GM12878 (cell line): Measurements from ENCODE around the gene RGS6. TPM values are rescaled to one million over a fixed set of nuclear protein-coding genes. Genes with fewer than 3 reads are reported as not detected.
A peak's percentile ranks its signal among the peaks of the same experiment; 100 is the strongest.

Experiments
- ATAC-seq: fragments of 200-7000 bp; cut with Tn5 transposase; 3 replicates; pipeline ENCODE4 v1.9.1; 2020; ENCODE audit warnings: mild to moderate bottlenecking, moderate library complexity
- BruUV-seq: library from RNA; stranded (reverse); fragments of 400-500 nt; replicated peaks from 2 replicates; lab custom pipeline; 2021; lab: Mats Ljungman, UMichigan
- CTCF ChIA-PET: fragments of 300-600 bp; sonication (Branson Sonifier 250); formaldehyde crosslinking; extraction: SDS; loops from one replicate; lab custom pipeline; 2021; ENCODE audit warnings: inconsistent platforms; lab: Yijun Ruan, JAX
- POLR2A ChIA-PET: fragments of 350-600 bp; formaldehyde crosslinking; extraction: SDS; loops from one replicate; lab custom pipeline; 2021; ENCODE audit warnings: inconsistent platforms; lab: Charles Lee
- RAD21 ChIA-PET: fragments of 300-600 bp; sonication (Branson Sonifier 250); formaldehyde crosslinking; loops from one replicate; lab custom pipeline; 2023; ENCODE audit warnings: antibody characterized with exemption; ENCODE audit not compliant: unreplicated experiment; lab: Charles Lee
- SMC1A ChIA-PET: fragments of 300-600 bp; sonication (Branson Sonifier 250); formaldehyde crosslinking; loops from one replicate; lab custom pipeline; 2023; ENCODE audit not compliant: unreplicated experiment, uncharacterized antibody; lab: Charles Lee
- DNase-seq: peaks from one replicate; pipeline ENCODE4 v3.0.0-alpha.2; 2011; ENCODE audit warnings: low read depth, low spot score
- FAIRE-seq: peaks from 3 replicates; lab custom pipeline; 2011; peaks lifted over from hg19 to GRCh38; lab: Jason Lieb, UNC
- H2AFZ ChIP-seq: 2 replicates; pipeline ENCODE4 v1.6.0; 2011; ENCODE audit warnings: low read depth, low read length, control low read depth; ENCODE audit not compliant: control insufficient read depth
- H3K27ac ChIP-seq: 2 replicates; pipeline ENCODE4 v1.5.1; 2011; ENCODE audit warnings: control low read depth; ENCODE audit not compliant: control insufficient read depth, insufficient read depth
- H3K27me3 ChIP-seq, 2 experiments: replicated peaks in 1 of 2; 2 replicates each; pipeline versions ENCODE4 v1.6.0 to v1.6.1; 2011; ENCODE audit warnings: low read length in 1 of 2; ENCODE audit not compliant: control insufficient read depth in 2 of 2, insufficient read depth in 2 of 2
- H3K36me3 ChIP-seq, 2 experiments: 2 replicates each; pipeline ENCODE4 v1.5.1; 2011; ENCODE audit warnings: low read length in 1 of 2; ENCODE audit not compliant: control insufficient read depth in 2 of 2, insufficient read depth in 2 of 2
- H3K4me1 ChIP-seq: 2 replicates; pipeline ENCODE4 v1.6.1; 2011; ENCODE audit warnings: mild to moderate bottlenecking, low read length, moderate library complexity, mixed read lengths; ENCODE audit not compliant: control insufficient read depth, insufficient read depth
- H3K4me2 ChIP-seq: 2 replicates; pipeline ENCODE4 v1.6.0; 2011; ENCODE audit warnings: control low read depth; ENCODE audit not compliant: control insufficient read depth, insufficient read depth
- H3K4me3 ChIP-seq: fragments of 200-600 bp; sonication (generic); 2 replicates; pipeline ENCODE4 v1.5.1; 2016
- H3K79me2 ChIP-seq: 2 replicates; pipeline ENCODE4 v1.6.0; 2011; ENCODE audit warnings: low read length; ENCODE audit not compliant: control insufficient read depth, insufficient read depth
- H3K9ac ChIP-seq: 2 replicates; pipeline ENCODE4 v1.8.0; 2011; ENCODE audit warnings: low read length, control low read depth, mixed read lengths; ENCODE audit not compliant: control insufficient read depth, insufficient read depth
- H3K9me3 ChIP-seq: replicated peaks from 3 replicates; pipeline ENCODE4 v1.5.1; 2011; ENCODE audit warnings: mild to moderate bottlenecking, low read length; ENCODE audit not compliant: control insufficient read depth, insufficient read depth
- H4K20me1 ChIP-seq: 2 replicates; pipeline ENCODE4 v1.6.0; 2011; ENCODE audit not compliant: control insufficient read depth, insufficient read depth
- BCL11A ChIP-seq: IDR thresholded peaks from 2 replicates; pipeline ENCODE4 v1.6.1; 2011; ENCODE audit warnings: low read depth, low read length
- BHLHE40 ChIP-seq, 2 experiments: fragments of 450-650 bp in 1 of 2; IDR thresholded peaks; 2 replicates each; pipeline ENCODE4 v1.6.1; 2011 to 2017; ENCODE audit warnings: low read depth in 2 of 2, borderline replicate concordance in 1 of 2, improper control_type of control experiment in 1 of 2, low read length in 1 of 2, mild to moderate bottlenecking in 1 of 2
- EP300 ChIP-seq, 2 experiments: fragments of 150-350 bp in 1 of 2; IDR thresholded peaks; 2 replicates each; pipeline ENCODE4 v1.6.1; 2011 to 2012; ENCODE audit warnings: low read depth in 2 of 2, low read length in 2 of 2, borderline replicate concordance in 1 of 2, improper control_type of control experiment in 1 of 2, inconsistent platforms in 1 of 2; ENCODE audit not compliant: control insufficient read depth in 1 of 2
- ESRRA ChIP-seq: IDR thresholded peaks from 2 replicates; pipeline ENCODE4 v1.6.1; 2012; ENCODE audit warnings: mild to moderate bottlenecking, low read length, improper control_type of control experiment
- NR2C1 ChIP-seq: fragments of 450-650 bp; IDR thresholded peaks from 2 replicates; pipeline ENCODE4 v1.6.1; 2017; ENCODE audit warnings: antibody characterized with exemption, mild to moderate bottlenecking, moderate library complexity
- NR2F1 ChIP-seq: fragments of 450-650 bp; conservative IDR thresholded peaks from 2 replicates; pipeline ENCODE4 v1.6.1; 2017; ENCODE audit warnings: mild to moderate bottlenecking
- POLR2A ChIP-seq: IDR thresholded peaks from 2 replicates; pipeline ENCODE4 v1.6.1; 2011; ENCODE audit warnings: low read depth, mild to moderate bottlenecking, low read length
- RUNX3 ChIP-seq: IDR thresholded peaks from 2 replicates; pipeline ENCODE4 v1.6.1; 2012; ENCODE audit warnings: low read length, inconsistent platforms
- SPI1 ChIP-seq: IDR thresholded peaks from 2 replicates; pipeline ENCODE4 v1.6.1; 2011; ENCODE audit warnings: low read depth, mild to moderate bottlenecking, low read length, moderate library complexity, borderline replicate concordance; ENCODE audit not compliant: insufficient read depth
- STAT1 ChIP-seq: fragments of 450-650 bp; conservative IDR thresholded peaks from 2 replicates; pipeline ENCODE4 v1.6.1; 2014; ENCODE audit warnings: antibody characterized with exemption, mild to moderate bottlenecking
- YY1 ChIP-seq: IDR thresholded peaks from 2 replicates; pipeline ENCODE4 v1.6.1; 2011; ENCODE audit warnings: low read depth, mild to moderate bottlenecking, low read length
- WGBS: methylation state at CpG from one replicate; pipeline ENCODE4 v1.1.6; 2016; ENCODE audit warnings: low lambda C conversion rate; ENCODE audit not compliant: insufficient replicate concordance, insufficient coverage; ENCODE audit errors: missing lambda C conversion rate; 5-methylcytosine and 5-hydroxymethylcytosine counted together
- in situ Hi-C: fragments of 300-500 bp; cut with MboI; formaldehyde crosslinking; loops from 9 replicates; pipeline ENCODE4 v1.14.3; 2018; ENCODE audit warnings: mixed read lengths
- intact Hi-C: fragments of 100-400 bp; cut with micrococcal nuclease; formaldehyde crosslinking; loops from one replicate; pipeline ENCODE4 v1.14.2; 2022; ENCODE audit not compliant: unreplicated experiment
- polyA plus RNA-seq, 11 experiments: library from polyadenylated mRNA; depleted of rRNA in 4 of 11; unstranded in 6 of 11; stranded (reverse) in 5 of 11; fragments of >200 nt; fragmentation: Nextera tagmentation in 4 of 11; fragmentation: Illumina TruSeq in 1 of 11; extraction: Ambion mirVana in 4 of 11; extraction: Trizol in 1 of 11; gene quantifications; 1 replicate in 1 of 11; 2 replicates in 10 of 11; pipeline versions ENCODE4 v1.2.1 to v1.2.3, GENCODE V29; 2011 to 2016; ENCODE audit warnings: inconsistent platforms in 2 of 11, missing spikeins in 2 of 11, low read depth in 1 of 11
- total RNA-seq, 4 experiments: library from RNA; depleted of rRNA in 3 of 4; stranded (reverse); fragments of >200 nt in 3 of 4; fragmentation: Illumina TruSeq in 1 of 4; extraction: Trizol in 1 of 4; gene quantifications; 2 replicates each; pipeline versions ENCODE4 v1.2.1 to v1.2.3, GENCODE V29; 2013 to 2021
- TF ChIP-seq, protein P1 (sequence below): fragments of 450-650 bp; IDR thresholded peaks from 2 replicates; pipeline ENCODE4 v1.6.1; 2018; ENCODE audit warnings: mild to moderate bottlenecking, low read depth, moderate library complexity; ENCODE audit not compliant: partially characterized antibody
- TF ChIP-seq, protein P2 (sequence below): fragments of 450-650 bp; formaldehyde crosslinking; IDR thresholded peaks from 2 replicates; pipeline ENCODE4 v1.5.0; 2022; ENCODE audit warnings: mild to moderate bottlenecking, missing genetic modification characterization
- TF ChIP-seq, protein P3 (sequence below): IDR thresholded peaks from 2 replicates; pipeline ENCODE4 v1.6.1; 2012; ENCODE audit warnings: low read depth, low read length, improper control_type of control experiment
- TF ChIP-seq, protein P4 (sequence below): fragments of 450-650 bp; IDR thresholded peaks from 2 replicates; pipeline ENCODE4 v1.6.1; 2017; ENCODE audit warnings: low read depth, mild to moderate bottlenecking, moderate library complexity

Gene RGS6
- total and polyA plus RNA-seq, 10 of the 15 experiments (the other 5 are each of a cell fraction or from before 2014, with no cell fraction given), result 3.9 to 18.1 (median 12.4) TPM

DNA sequence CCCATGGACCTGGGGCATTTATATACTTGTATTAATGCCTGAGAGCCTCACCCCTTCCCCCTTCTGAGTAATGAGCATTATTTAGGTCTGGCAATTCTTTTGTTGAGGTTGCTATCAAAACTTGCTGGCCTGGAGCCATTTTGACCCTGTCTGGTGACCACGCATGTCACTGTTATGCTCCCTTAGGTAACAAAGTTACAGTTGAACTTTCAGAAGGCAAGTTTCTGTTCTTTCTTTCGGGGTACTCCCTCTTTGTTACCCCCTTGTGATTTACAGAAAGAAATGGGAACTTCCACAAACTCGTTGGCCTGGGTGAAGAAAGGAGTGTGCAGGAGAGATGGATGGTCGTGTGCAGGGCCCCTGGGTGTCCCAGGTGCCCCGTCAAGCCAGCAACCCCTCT, 656.3 kb downstream of the RGS6 start:
- SMC1A ChIA-PET, result interaction anchor here (0.5 to 1.9 kb wide), 5 partner anchors 9 to 608 kb away, joined by 3 to 7 read pairs (median 4); no protein-coding TSS in a partner anchor
- in situ Hi-C loops, result no loop called here
- no peak for TF ChIP-seq BCL11A
- TF ChIP-seq RUNX3, result peak; percentile 45
- peak; percentile 34 to 50; a peak in 1 of 4 replicates for TF ChIP-seq EP300 (IDR thresholded peaks at IDR 0.05; ENCODE audit: borderline replicate concordance in 1 of 2, control insufficient read depth in 1 of 2, low read depth in 2 of 2, low read length in 2 of 2)
- TF ChIP-seq, protein P1, sequence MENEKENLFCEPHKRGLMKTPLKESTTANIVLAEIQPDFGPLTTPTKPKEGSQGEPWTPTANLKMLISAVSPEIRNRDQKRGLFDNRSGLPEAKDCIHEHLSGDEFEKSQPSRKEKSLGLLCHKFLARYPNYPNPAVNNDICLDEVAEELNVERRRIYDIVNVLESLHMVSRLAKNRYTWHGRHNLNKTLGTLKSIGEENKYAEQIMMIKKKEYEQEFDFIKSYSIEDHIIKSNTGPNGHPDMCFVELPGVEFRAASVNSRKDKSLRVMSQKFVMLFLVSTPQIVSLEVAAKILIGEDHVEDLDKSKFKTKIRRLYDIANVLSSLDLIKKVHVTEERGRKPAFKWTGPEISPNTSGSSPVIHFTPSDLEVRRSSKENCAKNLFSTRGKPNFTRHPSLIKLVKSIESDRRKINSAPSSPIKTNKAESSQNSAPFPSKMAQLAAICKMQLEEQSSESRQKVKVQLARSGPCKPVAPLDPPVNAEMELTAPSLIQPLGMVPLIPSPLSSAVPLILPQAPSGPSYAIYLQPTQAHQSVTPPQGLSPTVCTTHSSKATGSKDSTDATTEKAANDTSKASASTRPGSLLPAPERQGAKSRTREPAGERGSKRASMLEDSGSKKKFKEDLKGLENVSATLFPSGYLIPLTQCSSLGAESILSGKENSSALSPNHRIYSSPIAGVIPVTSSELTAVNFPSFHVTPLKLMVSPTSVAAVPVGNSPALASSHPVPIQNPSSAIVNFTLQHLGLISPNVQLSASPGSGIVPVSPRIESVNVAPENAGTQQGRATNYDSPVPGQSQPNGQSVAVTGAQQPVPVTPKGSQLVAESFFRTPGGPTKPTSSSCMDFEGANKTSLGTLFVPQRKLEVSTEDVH, result no peak
- TF ChIP-seq POLR2A, result no peak
- TF ChIP-seq NR2F1, result peak; percentile 46; the same call in 1 of the 2 replicates
- TF ChIP-seq NR2C1, result 0 out of 2 replicates have a peak, but pooled peaks have one; percentile 23
- TF ChIP-seq YY1, result 0 out of 2 replicates have a peak, but pooled peaks have one; percentile 36
- no peak for TF ChIP-seq STAT1
- TF ChIP-seq ESRRA, result no peak
- TF ChIP-seq, protein P2, sequence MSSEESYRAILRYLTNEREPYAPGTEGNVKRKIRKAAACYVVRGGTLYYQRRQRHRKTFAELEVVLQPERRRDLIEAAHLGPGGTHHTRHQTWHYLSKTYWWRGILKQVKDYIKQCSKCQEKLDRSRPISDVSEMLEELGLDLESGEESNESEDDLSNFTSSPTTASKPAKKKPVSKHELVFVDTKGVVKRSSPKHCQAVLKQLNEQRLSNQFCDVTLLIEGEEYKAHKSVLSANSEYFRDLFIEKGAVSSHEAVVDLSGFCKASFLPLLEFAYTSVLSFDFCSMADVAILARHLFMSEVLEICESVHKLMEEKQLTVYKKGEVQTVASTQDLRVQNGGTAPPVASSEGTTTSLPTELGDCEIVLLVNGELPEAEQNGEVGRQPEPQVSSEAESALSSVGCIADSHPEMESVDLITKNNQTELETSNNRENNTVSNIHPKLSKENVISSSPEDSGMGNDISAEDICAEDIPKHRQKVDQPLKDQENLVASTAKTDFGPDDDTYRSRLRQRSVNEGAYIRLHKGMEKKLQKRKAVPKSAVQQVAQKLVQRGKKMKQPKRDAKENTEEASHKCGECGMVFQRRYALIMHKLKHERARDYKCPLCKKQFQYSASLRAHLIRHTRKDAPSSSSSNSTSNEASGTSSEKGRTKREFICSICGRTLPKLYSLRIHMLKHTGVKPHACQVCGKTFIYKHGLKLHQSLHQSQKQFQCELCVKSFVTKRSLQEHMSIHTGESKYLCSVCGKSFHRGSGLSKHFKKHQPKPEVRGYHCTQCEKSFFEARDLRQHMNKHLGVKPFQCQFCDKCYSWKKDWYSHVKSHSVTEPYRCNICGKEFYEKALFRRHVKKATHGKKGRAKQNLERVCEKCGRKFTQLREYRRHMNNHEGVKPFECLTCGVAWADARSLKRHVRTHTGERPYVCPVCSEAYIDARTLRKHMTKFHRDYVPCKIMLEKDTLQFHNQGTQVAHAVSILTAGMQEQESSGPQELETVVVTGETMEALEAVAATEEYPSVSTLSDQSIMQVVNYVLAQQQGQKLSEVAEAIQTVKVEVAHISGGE, result no peak
- TF ChIP-seq, protein P3, sequence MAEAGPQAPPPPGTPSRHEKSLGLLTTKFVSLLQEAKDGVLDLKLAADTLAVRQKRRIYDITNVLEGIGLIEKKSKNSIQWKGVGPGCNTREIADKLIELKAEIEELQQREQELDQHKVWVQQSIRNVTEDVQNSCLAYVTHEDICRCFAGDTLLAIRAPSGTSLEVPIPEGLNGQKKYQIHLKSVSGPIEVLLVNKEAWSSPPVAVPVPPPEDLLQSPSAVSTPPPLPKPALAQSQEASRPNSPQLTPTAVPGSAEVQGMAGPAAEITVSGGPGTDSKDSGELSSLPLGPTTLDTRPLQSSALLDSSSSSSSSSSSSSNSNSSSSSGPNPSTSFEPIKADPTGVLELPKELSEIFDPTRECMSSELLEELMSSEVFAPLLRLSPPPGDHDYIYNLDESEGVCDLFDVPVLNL, result no peak
- peak; percentile 21 to 75; a peak in 2 of 4 replicates for TF ChIP-seq BHLHE40 (IDR thresholded peaks at IDR 0.05; ENCODE audit: borderline replicate concordance in 1 of 2, low read depth in 2 of 2, low read length in 1 of 2)
- peak; percentile 42; the same call in 1 of the 2 replicates for TF ChIP-seq SPI1
- TF ChIP-seq, protein P4, sequence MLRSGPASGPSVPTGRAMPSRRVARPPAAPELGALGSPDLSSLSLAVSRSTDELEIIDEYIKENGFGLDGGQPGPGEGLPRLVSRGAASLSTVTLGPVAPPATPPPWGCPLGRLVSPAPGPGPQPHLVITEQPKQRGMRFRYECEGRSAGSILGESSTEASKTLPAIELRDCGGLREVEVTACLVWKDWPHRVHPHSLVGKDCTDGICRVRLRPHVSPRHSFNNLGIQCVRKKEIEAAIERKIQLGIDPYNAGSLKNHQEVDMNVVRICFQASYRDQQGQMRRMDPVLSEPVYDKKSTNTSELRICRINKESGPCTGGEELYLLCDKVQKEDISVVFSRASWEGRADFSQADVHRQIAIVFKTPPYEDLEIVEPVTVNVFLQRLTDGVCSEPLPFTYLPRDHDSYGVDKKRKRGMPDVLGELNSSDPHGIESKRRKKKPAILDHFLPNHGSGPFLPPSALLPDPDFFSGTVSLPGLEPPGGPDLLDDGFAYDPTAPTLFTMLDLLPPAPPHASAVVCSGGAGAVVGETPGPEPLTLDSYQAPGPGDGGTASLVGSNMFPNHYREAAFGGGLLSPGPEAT, result peak; percentile 49; the same call in 1 of the 2 replicates

More for the DNA sequence above, 656.3 kb downstream of the RGS6 start:
- ChIA-PET RAD21 (interaction anchor here (1.5 to 1.8 kb wide), 3 partner anchors 9 to 126 kb away, joined by 3 to 7 read pairs (median 5); no protein-coding TSS in a partner anchor), POLR2A (no interaction called here), CTCF (no interaction called here)
- no peaks in the 10 kb centered on the region for H3K27me3 ChIP-seq
- WGBS, result 8% methylated on average over 5 of the region's 5 CpGs
- no peaks in the 10 kb centered on the region for H4K20me1 ChIP-seq
- no TSS peak for BruUV-seq
- H3K4me1 ChIP-seq, result peaks cover 8% of the 10 kb centered on the region
- intact Hi-C loops, result no loop called here
- H3K36me3 ChIP-seq, result no peaks in the 10 kb centered on the region
- DNase-seq (peak; percentile 39), FAIRE-seq (no peak), ATAC-seq (peak; percentile 86)
- H3K79me2 ChIP-seq, result no peaks in the 10 kb centered on the region
- no peak overlapping the region for H3K9ac ChIP-seq
- peaks cover 4% of the 10 kb centered on the region; the same call in 2 of the 3 replicates for H3K9me3 ChIP-seq
- no peak overlapping the region for H3K27ac ChIP-seq
- no peak overlapping the region for H3K4me3 ChIP-seq
- H2AFZ ChIP-seq, result no peak overlapping the region
- peak overlapping the region; percentile 1; the same call in 1 of the 2 replicates for H3K4me2 ChIP-seq
